Large intestine (tissue), 3 donors: Measurements from ENCODE around the gene CD38. TPM values are rescaled to one million over a fixed set of nuclear protein-coding genes. Genes with fewer than 3 reads are reported as not detected.

ENCODE experiments used
- DNase-seq, 2 donors: peaks; one replicate each; pipeline versions ENCODE4 v3.0.0 to v3.0.0-alpha.2; 2013
- H3K27ac ChIP-seq: one replicate; pipeline ENCODE4 v1.5.1; 2013; ENCODE audit warnings: low read length
- H3K27me3 ChIP-seq: 2 replicates; pipeline ENCODE4 v1.6.1; 2013; ENCODE audit warnings: low read length; ENCODE audit not compliant: control insufficient read depth, insufficient read depth
- H3K36me3 ChIP-seq: 2 replicates; pipeline ENCODE4 v1.6.1; 2013; ENCODE audit warnings: low read length; ENCODE audit not compliant: control insufficient read depth, insufficient read depth
- H3K4me1 ChIP-seq: one replicate; pipeline ENCODE4 v1.6.1; 2013; ENCODE audit warnings: low read length; ENCODE audit not compliant: control insufficient read depth, insufficient read depth
- H3K4me3 ChIP-seq: one replicate; pipeline ENCODE4 v1.5.1; 2013; ENCODE audit warnings: low read length
- H3K9me3 ChIP-seq: one replicate; pipeline ENCODE4 v1.6.1; 2013; ENCODE audit warnings: mild to moderate bottlenecking, low read depth, low read length, moderate library complexity; ENCODE audit not compliant: control insufficient read depth
- WGBS: methylation state at CpG from one replicate; pipeline ENCODE4 v1.1.5; 2013; ENCODE audit warnings: low lambda C conversion rate; ENCODE audit not compliant: insufficient coverage; 5-methylcytosine and 5-hydroxymethylcytosine counted together
- polyA plus RNA-seq: library from polyadenylated mRNA; unstranded; fragments of 120-200 nt; gene quantifications from one replicate; pipeline ENCODE4 v1.2.1, GENCODE V29; 2013

Gene CD38
- polyA plus RNA-seq, 1 donor, result 4.6 TPM

DNA sequence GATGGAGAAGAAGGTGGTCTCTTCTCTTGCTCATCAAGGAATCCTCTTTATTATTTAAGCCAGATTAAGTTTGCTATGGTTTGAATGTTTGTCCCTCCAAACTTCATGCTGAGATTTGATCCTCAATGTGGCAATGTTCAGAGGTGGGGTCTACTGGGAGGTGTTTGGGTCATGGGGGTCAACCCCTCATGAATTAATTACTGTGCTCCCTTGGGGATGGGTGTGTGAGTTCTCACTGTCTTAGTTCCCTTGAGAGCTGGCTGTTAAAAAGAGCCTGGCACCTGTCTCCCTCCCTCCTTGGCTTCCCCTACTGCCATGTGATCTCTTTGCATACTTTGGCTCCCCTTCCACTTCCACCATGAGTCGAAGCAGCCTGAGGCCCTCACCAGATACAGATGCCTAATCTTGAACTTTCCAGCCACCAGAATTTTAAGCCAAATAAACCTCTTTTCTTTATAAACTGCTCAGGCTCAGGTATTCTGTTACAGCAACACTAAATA is 36.0 kb upstream of the CD38 start:
- DNase-seq, result no peak
- no peak overlapping the region for H3K27ac ChIP-seq
- no peaks in the 10 kb centered on the region for H3K9me3 ChIP-seq
- no peak overlapping the region for H3K4me3 ChIP-seq
- no peaks in the 10 kb centered on the region for H3K36me3 ChIP-seq
- no peaks in the 10 kb centered on the region for H3K4me1 ChIP-seq
- no CpG with 5 or more reads among the region's 1 CpG for WGBS
- H3K27me3 ChIP-seq, result no peaks in the 10 kb centered on the region

DNA sequence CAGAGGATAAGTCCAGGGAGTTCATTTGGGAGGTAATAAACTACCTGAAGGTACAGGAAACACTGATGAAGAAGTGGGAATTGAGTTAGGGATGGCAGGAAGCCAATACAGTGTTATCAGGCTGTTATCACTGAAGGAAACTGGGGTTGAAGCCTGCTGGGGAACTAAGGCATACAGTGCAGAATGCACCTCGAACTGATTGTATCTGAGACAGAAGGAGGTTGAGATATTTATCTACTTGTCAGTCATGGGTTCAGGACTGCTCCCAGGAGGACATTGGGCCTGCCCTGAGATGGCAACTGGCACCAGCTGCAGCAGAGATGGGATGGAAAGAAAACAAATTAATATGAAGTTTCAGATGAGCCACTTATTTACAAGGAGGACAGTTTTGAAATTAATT is 35.5 kb upstream of the CD38 start:
- Histone ChIP-seq H3K27me3 (no peaks in the 10 kb centered on the region), H3K36me3 (no peaks in the 10 kb centered on the region), H3K4me3 (no peak overlapping the region), H3K4me1 (no peaks in the 10 kb centered on the region), H3K9me3 (no peaks in the 10 kb centered on the region), H3K27ac (no peak overlapping the region)
- no CpG with 5 or more reads among the region's 1 CpG for WGBS
- no peak for DNase-seq

DNA sequence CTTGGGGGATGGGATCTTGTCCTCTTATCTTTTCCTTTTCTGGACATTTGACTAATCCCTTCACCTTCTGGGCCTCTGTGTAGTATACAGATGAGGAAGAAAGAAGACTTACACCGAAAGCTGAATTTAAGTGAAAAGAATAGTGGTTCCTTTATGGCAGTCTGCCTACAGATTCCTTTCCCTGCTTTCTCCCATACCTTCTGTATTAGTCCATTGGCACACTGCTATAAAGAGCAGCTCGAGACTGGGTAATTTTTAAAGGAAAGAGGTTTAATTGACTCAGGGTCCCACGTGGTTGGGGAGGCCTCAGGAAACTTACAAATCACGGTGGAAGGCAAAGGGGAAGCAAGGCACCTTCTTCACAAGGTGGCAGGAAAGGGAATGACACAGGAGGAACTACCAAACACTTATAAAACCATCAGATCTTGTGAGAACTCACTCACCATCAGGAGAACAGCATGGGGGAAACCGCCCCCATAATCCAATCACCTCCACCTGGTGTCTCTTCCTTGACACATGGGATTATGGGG is 34.0 kb upstream of the CD38 start:
- WGBS, result no CpG with 5 or more reads among the region's 5 CpGs
- Histone ChIP-seq H3K4me1 (no peaks in the 10 kb centered on the region), H3K9me3 (no peaks in the 10 kb centered on the region), H3K36me3 (no peaks in the 10 kb centered on the region), H3K27me3 (no peaks in the 10 kb centered on the region), H3K27ac (no peak overlapping the region), H3K4me3 (no peak overlapping the region)
- DNase-seq, result no peak

DNA sequence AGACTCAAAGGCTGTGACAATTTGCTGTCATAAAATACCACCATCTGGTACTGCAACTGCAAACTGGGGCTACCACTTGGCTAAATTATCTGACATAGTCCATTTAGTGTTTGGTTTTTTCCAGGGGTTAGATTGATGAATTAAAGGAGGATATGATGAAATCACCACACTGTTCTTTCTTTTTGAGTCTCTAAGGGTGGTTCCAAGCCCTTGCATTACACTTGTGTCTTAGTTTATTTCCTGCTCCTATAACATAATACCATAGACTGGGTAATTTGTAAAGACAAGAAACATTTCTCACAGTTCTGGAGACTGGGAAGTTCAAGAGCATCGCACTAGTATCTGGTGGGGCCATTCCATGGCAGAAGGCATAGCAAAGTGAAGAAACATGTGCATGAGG is 32.0 kb upstream of the CD38 start:
- no peaks in the 10 kb centered on the region for H3K9me3 ChIP-seq
- no peaks in the 10 kb centered on the region for H3K27me3 ChIP-seq
- no CpG with 5 or more reads among the region's 1 CpG for WGBS
- no peaks in the 10 kb centered on the region for H3K36me3 ChIP-seq
- DNase-seq, result no peak
- no peak overlapping the region for H3K27ac ChIP-seq
- no peak overlapping the region for H3K4me3 ChIP-seq
- no peaks in the 10 kb centered on the region for H3K4me1 ChIP-seq

DNA sequence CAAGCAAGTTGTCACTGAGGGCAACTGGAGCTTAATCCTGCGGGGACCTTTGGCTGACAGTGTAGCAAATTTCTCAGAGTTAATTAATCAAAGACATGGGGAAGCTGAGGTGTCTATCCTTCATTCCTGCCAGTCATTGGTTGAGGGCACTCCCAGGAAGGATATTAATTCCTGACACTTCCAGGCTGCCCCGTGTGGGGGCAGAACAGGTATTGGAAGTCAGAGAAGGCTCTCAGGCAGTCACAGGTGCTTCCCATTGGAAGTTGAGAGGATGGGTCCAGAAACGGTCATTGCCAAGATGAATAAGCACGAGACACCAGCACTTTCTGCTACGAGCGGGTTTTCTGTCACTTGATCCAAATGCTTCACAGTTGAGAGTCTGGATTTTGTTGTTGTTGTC is 29.1 kb upstream of the CD38 start:
- Histone ChIP-seq H3K27ac (no peak overlapping the region), H3K4me3 (no peak overlapping the region), H3K27me3 (no peaks in the 10 kb centered on the region), H3K9me3 (no peaks in the 10 kb centered on the region), H3K4me1 (no peaks in the 10 kb centered on the region), H3K36me3 (no peaks in the 10 kb centered on the region)
- no peak for DNase-seq
- no CpG with 5 or more reads among the region's 6 CpGs for WGBS

DNA sequence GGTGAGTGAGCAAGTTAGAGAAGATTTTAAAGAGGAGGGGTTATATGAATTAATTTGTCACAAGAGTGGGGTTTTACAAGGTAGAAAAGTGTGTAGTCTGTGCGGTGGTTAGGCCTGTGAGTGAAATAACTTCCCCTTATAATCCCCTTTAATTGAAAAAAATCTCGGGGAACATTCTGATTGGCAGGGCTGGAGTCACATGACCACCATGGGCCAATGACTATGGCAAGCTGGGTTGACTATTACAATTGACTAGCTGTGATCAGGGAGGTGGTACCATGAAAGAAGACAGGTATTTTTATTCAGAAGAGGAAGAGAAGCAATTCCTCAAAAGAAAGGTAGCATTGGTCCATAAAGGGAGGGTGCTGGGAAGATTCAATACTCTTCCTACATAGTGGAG is 27.0 kb upstream of the CD38 start:
- DNase-seq, result no peak
- Histone ChIP-seq H3K9me3 (no peaks in the 10 kb centered on the region), H3K27me3 (no peaks in the 10 kb centered on the region), H3K36me3 (no peaks in the 10 kb centered on the region), H3K4me3 (no peak overlapping the region), H3K27ac (no peak overlapping the region), H3K4me1 (no peaks in the 10 kb centered on the region)
- WGBS, result no CpG with 5 or more reads among the region's 2 CpGs

DNA sequence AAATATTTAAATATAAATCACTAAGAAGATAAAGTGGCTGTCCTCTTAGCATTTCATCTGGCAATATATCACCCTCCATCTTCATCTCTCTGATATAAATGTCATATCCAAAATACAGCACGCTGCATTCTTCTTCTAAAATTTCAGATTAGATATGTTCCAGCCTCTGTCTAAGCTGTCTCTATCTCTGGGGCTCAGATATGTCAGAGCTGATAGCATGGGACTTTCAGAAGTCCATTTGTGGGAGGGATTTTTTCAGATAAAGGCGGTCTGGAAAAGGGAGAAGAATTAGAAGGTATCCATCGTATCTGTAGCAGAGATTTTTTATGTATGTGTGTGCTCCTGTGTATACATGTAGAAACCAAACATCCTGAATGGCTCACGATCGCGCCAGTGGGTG is 25.0 kb upstream of the CD38 start:
- H3K9me3 ChIP-seq, result no peaks in the 10 kb centered on the region
- no peak overlapping the region for H3K27ac ChIP-seq
- H3K4me3 ChIP-seq, result no peak overlapping the region
- DNase-seq, result no peak
- no peaks in the 10 kb centered on the region for H3K36me3 ChIP-seq
- H3K27me3 ChIP-seq, result no peaks in the 10 kb centered on the region
- 76% methylated on average over 4 of the region's 6 CpGs for WGBS
- no peaks in the 10 kb centered on the region for H3K4me1 ChIP-seq

DNA sequence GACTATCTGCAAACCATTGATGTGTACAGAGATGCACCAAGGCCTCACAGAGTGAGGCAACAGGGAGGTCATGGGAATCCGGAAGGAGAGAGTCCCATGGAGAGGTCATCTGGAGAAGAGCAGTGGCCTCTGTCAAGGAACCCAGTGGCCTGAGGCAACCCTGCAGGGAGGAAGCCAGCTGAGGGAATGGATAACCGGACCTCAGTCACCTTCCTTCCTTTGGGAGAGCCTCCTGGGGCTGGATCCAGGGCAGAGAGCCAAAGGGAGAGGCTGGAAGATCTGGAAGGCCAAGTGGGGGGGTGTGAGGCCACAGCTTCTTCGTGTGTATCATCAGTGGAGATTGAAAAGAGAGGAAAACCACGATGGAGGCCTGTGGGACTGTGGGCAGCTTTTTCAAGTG is 24.3 kb upstream of the CD38 start:
- no peaks in the 10 kb centered on the region for H3K27me3 ChIP-seq
- WGBS, result no CpG with 5 or more reads among the region's 4 CpGs
- H3K27ac ChIP-seq, result no peak overlapping the region

DNA sequence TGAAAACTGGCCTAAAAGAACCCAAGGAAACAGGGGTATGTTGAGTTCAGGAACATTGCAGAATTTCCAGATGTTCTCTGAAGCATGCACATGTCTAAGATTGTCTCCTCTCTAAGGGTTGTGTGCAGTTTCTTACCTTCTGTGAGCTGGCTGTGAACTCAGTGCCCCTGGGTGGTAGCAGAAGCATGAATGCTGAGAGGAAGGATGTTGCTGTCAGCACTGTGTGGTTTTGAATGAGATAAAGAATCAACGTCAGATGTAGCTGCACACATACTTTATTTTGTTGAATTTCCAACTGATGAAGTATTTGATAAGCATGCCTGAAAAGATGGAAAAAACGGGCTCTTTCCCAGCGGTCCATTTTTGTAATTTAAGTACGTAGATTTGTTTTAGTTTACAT is 23.8 kb upstream of the CD38 start:
- no peaks in the 10 kb centered on the region for H3K4me1 ChIP-seq

More for the DNA sequence above, 24.3 kb upstream of the CD38 start:
- H3K9me3 ChIP-seq, result no peaks in the 10 kb centered on the region
- H3K36me3 ChIP-seq, result no peaks in the 10 kb centered on the region
- H3K4me3 ChIP-seq, result no peak overlapping the region
- DNase-seq, result no peak
- H3K4me1 ChIP-seq, result no peaks in the 10 kb centered on the region

DNA sequence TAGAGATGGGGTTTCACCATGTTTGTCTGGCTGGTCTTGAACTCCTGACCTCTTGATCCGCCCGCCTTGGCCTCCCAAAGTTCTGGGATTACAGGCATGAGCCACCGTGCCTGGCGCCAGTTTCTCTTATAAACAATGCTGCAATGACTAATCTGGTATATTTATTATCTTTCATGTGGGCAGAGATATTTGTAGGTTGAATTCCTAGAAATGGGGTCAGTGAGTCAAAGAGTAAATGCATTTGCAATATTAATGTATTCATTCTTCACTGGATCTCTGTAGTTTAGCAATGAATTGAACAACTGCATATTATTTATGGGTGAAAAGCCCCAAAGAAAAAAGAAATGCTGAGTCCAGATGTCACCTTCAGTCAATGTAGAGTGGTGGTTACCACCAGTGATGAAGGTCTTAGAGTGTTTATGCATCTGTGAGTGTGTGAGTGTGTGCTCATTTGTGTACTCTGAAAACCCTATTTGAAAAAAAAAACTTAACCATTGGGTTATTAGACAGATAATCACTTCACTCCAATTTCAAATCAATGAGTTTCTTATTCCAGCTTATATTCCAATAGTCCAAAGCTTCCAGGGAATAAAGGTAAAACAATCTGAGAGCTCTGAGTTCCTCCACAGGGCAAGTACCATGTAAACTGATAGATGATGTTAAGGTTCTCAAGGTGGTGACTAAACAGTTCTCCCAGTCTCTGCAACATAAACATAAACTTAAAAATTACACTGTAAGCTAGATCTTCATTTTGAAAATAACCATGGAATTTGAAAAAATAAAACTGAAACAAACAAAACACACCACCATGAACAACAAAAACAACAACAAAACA is 22.6 kb upstream of the CD38 start:
- Histone ChIP-seq H3K4me1 (no peaks in the 10 kb centered on the region), H3K36me3 (no peaks in the 10 kb centered on the region), H3K9me3 (no peaks in the 10 kb centered on the region), H3K27ac (no peak overlapping the region), H3K27me3 (no peaks in the 10 kb centered on the region), H3K4me3 (no peak overlapping the region)
- WGBS, result no CpG with 5 or more reads among the region's 4 CpGs
- DNase-seq, result no peak

More for the DNA sequence above, 23.8 kb upstream of the CD38 start:
- H3K36me3 ChIP-seq, result no peaks in the 10 kb centered on the region
- H3K9me3 ChIP-seq, result no peaks in the 10 kb centered on the region
- H3K27me3 ChIP-seq, result no peaks in the 10 kb centered on the region
- no peak overlapping the region for H3K4me3 ChIP-seq
- 92% methylated on average over 4 of the region's 4 CpGs for WGBS
- no peak overlapping the region for H3K27ac ChIP-seq
- DNase-seq, result no peak
